ENCODE data around the gene FOXI2.

FOXI2 gene

GRCh38 chr10:127735156-127735555 is 1.8 kb upstream of the FOXI2 start:
- no peak for TF ChIP-seq CTCF (conservative IDR thresholded peaks at IDR 0.05; ENCODE audit: control insufficient read depth, insufficient read depth, low read depth, low read length)
- DNase-seq (ENCODE audit: low read depth), result no peak
- H3K4me3 ChIP-seq (ENCODE audit: control insufficient read depth, low read depth, low read length), result no peak overlapping the region

- no peak for DNase-seq (ENCODE audit: low read depth)
- TF ChIP-seq CTCF (conservative IDR thresholded peaks at IDR 0.05; ENCODE audit: control insufficient read depth, insufficient read depth, low read depth, low read length), result no peak
- no peak overlapping the region for H3K4me3 ChIP-seq (ENCODE audit: control insufficient read depth, low read depth, low read length)
These were observed 1.2 kb upstream of the FOXI2 start for GRCh38 chr10:127735723-127736221.

DNA sequence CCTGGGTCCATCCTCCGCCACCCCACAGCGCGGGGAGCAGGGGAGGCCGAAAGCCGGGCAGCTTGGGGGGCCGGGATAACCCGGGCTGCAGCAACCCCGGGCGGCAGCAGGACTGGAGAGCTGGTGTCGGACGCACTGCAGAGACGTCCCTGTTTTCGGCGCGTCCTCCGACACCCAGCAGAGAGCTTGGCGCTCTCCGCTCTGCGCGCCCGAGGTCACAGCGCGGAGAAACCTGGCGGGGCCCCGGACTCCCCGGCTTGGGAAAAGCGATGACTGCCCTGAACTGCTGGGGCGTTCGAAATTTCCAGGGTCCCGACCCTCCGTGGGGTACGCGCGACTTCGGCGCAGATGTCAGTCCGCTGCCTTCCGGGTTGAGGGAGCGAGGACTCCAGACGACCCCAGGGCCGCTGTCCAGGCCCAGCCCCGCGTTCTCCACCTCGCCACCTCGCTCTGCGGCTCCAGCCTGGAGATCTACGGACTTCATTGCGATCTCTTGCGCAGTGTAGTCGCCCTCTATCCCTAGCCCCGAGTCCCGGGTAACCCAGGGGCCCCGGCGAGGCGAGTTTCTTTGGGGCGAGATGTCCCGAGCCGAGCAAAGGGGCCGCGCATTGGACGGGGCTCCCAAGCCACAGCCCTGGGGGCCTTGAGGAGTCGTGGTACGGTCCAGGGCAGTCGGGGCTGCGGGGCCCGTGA is 617 bp upstream of the FOXI2 start:
- no peak for DNase-seq (ENCODE audit: low read depth)
- H3K4me3 ChIP-seq (ENCODE audit: control insufficient read depth, low read depth, low read length), result no peak overlapping the region
- no peak for TF ChIP-seq CTCF (conservative IDR thresholded peaks at IDR 0.05; ENCODE audit: control insufficient read depth, insufficient read depth, low read depth, low read length)

GRCh38 chr10:127737563-127738511 is 852 bp downstream of the FOXI2 start:
- TF ChIP-seq CTCF (conservative IDR thresholded peaks at IDR 0.05; ENCODE audit: control insufficient read depth, insufficient read depth, low read depth, low read length), result no peak
- DNase-seq (ENCODE audit: low read depth), result no peak
- H3K4me3 ChIP-seq (ENCODE audit: control insufficient read depth, low read depth, low read length), result no peak overlapping the region

DNA sequence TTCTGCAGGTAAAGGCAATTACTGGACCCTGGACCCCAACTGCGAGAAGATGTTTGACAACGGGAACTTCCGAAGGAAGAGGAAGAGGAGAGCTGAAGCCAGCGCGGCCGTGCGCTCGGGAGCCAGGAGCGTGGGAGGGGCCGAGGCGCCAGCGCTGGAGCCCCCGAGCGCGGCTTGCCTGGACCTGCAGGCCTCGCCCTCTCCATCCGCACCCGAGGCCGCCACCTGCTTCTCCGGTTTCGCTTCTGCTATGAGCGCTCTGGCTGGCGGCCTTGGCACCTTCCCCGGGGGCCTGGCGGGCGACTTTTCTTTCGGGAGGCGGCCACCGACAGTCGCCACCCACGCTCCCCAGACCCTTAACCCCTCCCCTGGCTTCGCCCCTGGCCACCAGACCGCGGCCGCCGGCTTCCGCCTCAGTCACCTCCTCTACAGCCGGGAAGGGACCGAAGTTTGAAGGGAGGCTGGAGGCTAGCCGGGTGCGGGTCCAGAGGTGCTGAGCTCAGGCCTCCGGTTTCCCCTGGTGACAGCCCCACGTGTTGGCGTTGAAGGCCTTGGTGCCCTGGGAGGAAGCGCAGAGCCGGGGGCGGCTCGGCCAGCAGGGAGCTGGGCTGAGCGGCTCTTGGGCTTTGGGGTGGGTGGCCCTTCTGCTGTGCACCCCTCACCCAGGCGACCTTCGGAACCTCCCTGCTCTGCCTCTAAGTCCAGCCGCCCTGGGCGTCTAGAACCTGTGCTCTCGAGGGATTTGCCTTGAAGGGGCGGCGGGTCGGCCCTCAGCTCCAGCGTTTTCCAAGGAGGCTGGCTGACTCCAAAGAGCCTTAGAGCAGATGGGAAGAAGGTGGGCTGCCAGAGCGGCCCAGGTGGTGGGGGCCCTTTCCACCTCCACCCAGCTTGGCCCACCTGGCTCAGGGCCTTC is 1.8 kb downstream of the FOXI2 start:
- H3K4me3 ChIP-seq (ENCODE audit: control insufficient read depth, low read depth, low read length), result no peak overlapping the region
- no peak for DNase-seq (ENCODE audit: low read depth)
- TF ChIP-seq CTCF (conservative IDR thresholded peaks at IDR 0.05; ENCODE audit: control insufficient read depth, insufficient read depth, low read depth, low read length), result no peak

- TF ChIP-seq CTCF (conservative IDR thresholded peaks at IDR 0.05; ENCODE audit: control insufficient read depth, insufficient read depth, low read depth, low read length), result no peak
- no peak overlapping the region for H3K4me3 ChIP-seq (ENCODE audit: control insufficient read depth, low read depth, low read length)
- DNase-seq (ENCODE audit: low read depth), result no peak
These were observed 2.9 kb downstream of the FOXI2 start for GRCh38 chr10:127739908-127740307.
